IMR-90 (cell line): ENCODE data around the gene KCNQ1. TPM values are rescaled to one million over a fixed set of nuclear protein-coding genes. Genes with fewer than 3 reads are reported as not detected.

Experiments
- ATAC-seq: fragments of 200-7000 bp; cut with Tn5 transposase; 2 replicates; pipeline ENCODE4 v1.9.1; 2020; ENCODE audit warnings: low read depth, mild to moderate bottlenecking, moderate library complexity
- BruUV-seq: library from RNA; stranded (reverse); fragments of 400-500 nt; replicated peaks from 2 replicates; lab custom pipeline; 2021; lab: Mats Ljungman, UMichigan
- CTCF ChIA-PET: fragments of 300-600 bp; formaldehyde crosslinking; extraction: SDS; loops from one replicate; lab custom pipeline; 2021; ENCODE audit warnings: antibody characterized with exemption; lab: Yijun Ruan, JAX
- POLR2A ChIA-PET: fragments of 300-600 bp; sonication (Branson Sonifier 250); formaldehyde crosslinking; loops from one replicate; lab custom pipeline; 2022; ENCODE audit warnings: antibody characterized with exemption; ENCODE audit not compliant: unreplicated experiment; lab: Charles Lee
- DNase-seq: peaks from one replicate; pipeline ENCODE4 v3.0.0; 2013
- H2AFZ ChIP-seq: replicated peaks from 2 replicates; pipeline ENCODE3; 2013; ENCODE audit warnings: low read length, mild to moderate bottlenecking; ENCODE audit not compliant: poor library complexity
- H2AK5ac ChIP-seq: 2 replicates; pipeline ENCODE4 v1.6.1; 2013; ENCODE audit warnings: low read depth, low read length, inconsistent platforms
- H2AK9ac ChIP-seq: replicated peaks from 2 replicates; pipeline ENCODE3; 2013; ENCODE audit warnings: mild to moderate bottlenecking, low read depth, low read length, moderate library complexity; ENCODE audit not compliant: poor library complexity
- H2BK120ac ChIP-seq: 2 replicates; pipeline ENCODE4 v1.6.1; 2013; ENCODE audit warnings: low read depth, low read length, inconsistent platforms
- H2BK15ac ChIP-seq: 3 replicates; pipeline ENCODE4 v1.6.1; 2013; ENCODE audit warnings: low read depth, low read length, inconsistent platforms
- H2BK20ac ChIP-seq: 2 replicates; pipeline ENCODE4 v1.6.1; 2013; ENCODE audit warnings: low read depth, mild to moderate bottlenecking, inconsistent platforms, low read length, moderate library complexity
- H2BK5ac ChIP-seq: 2 replicates; pipeline ENCODE4 v1.6.1; 2013; ENCODE audit warnings: mild to moderate bottlenecking, low read depth, low read length, inconsistent platforms; ENCODE audit not compliant: poor library complexity, severe bottlenecking
- H3K14ac ChIP-seq: replicated peaks from 2 replicates; pipeline ENCODE4 v1.6.1; 2013; ENCODE audit warnings: low read depth, low read length, inconsistent platforms
- H3K18ac ChIP-seq: 2 replicates; pipeline ENCODE4 v1.6.1; 2013; ENCODE audit warnings: low read depth, low read length, control low read depth
- H3K23ac ChIP-seq: 2 replicates; pipeline ENCODE4 v1.6.1; 2013; ENCODE audit warnings: low read depth, low read length, inconsistent platforms
- H3K27ac ChIP-seq: 2 replicates; pipeline ENCODE4 v1.5.1; 2013; ENCODE audit warnings: mild to moderate bottlenecking, control low read depth, low read length; ENCODE audit not compliant: insufficient read depth
- H3K27me3 ChIP-seq: 2 replicates; pipeline ENCODE4 v1.6.1; 2013; ENCODE audit warnings: low read length; ENCODE audit not compliant: control insufficient read depth, insufficient read depth
- H3K36me3 ChIP-seq: 2 replicates; pipeline ENCODE4 v1.6.1; 2013; ENCODE audit warnings: low read length, mixed read lengths; ENCODE audit not compliant: control insufficient read depth, insufficient read depth
- H3K4ac ChIP-seq: 2 replicates; pipeline ENCODE4 v1.6.1; 2013; ENCODE audit warnings: low read depth, low read length, inconsistent platforms
- H3K4me1 ChIP-seq: 2 replicates; pipeline ENCODE4 v1.6.1; 2013; ENCODE audit warnings: low read length, mixed read lengths; ENCODE audit not compliant: control insufficient read depth, insufficient read depth
- H3K4me2 ChIP-seq: 2 replicates; pipeline ENCODE4 v1.6.1; 2013; ENCODE audit warnings: low read depth, mild to moderate bottlenecking, control low read depth, low read length, moderate library complexity
- H3K4me3 ChIP-seq: 2 replicates; pipeline ENCODE4 v1.5.1; 2013; ENCODE audit warnings: low read depth, mild to moderate bottlenecking, control low read depth, low read length, moderate library complexity; ENCODE audit not compliant: insufficient read depth
- H3K56ac ChIP-seq: 2 replicates; pipeline ENCODE4 v1.6.1; 2013; ENCODE audit warnings: low read length, inconsistent platforms; ENCODE audit not compliant: insufficient read depth; ENCODE audit errors: extremely low read depth
- H3K79me1 ChIP-seq, 2 experiments: 2 replicates each; pipeline ENCODE4 v1.6.1; 2013; ENCODE audit warnings: low read length in 2 of 2, inconsistent platforms in 1 of 2, low read depth in 1 of 2
- H3K9ac ChIP-seq: 2 replicates; pipeline ENCODE4 v1.6.1; 2013; ENCODE audit warnings: low read depth, low read length, control low read depth
- H3K9me1 ChIP-seq: 2 replicates; pipeline ENCODE4 v1.6.1; 2013; ENCODE audit warnings: low read length, inconsistent platforms; ENCODE audit not compliant: insufficient read depth
- H3K9me3 ChIP-seq: 2 replicates; pipeline ENCODE4 v1.6.1; 2013; ENCODE audit warnings: low read length; ENCODE audit not compliant: control insufficient read depth, insufficient read depth
- H4K20me1 ChIP-seq: 2 replicates; pipeline ENCODE4 v1.6.1; 2013; ENCODE audit warnings: low read length, inconsistent platforms; ENCODE audit not compliant: insufficient read depth
- H4K5ac ChIP-seq: 2 replicates; pipeline ENCODE4 v1.6.1; 2013; ENCODE audit warnings: mild to moderate bottlenecking, low read depth, low read length, control low read depth
- H4K8ac ChIP-seq, 2 experiments: 2 replicates each; pipeline ENCODE4 v1.6.1; 2013; ENCODE audit warnings: low read depth in 2 of 2, low read length in 2 of 2, control low read depth in 1 of 2, inconsistent platforms in 1 of 2
- H4K91ac ChIP-seq: 2 replicates; pipeline ENCODE4 v1.6.1; 2013; ENCODE audit warnings: low read depth, low read length, inconsistent platforms; ENCODE audit not compliant: insufficient read depth
- BHLHE40 ChIP-seq: fragments of 150-350 bp; IDR thresholded peaks from 2 replicates; pipeline ENCODE4 v1.6.1; 2016; ENCODE audit warnings: mild to moderate bottlenecking, low read depth, low read length
- CEBPB ChIP-seq: IDR thresholded peaks from 2 replicates; pipeline ENCODE4 v1.6.1; 2012; ENCODE audit warnings: low read depth, low read length, improper control_type of control experiment
- FOS ChIP-seq: fragments of 150-350 bp; IDR thresholded peaks from 2 replicates; pipeline ENCODE4 v1.6.1; 2016; ENCODE audit warnings: low read depth, low read length
- MAFK ChIP-seq: IDR thresholded peaks from 2 replicates; pipeline ENCODE4 v1.6.1; 2012; ENCODE audit warnings: low read depth, low read length, improper control_type of control experiment
- MAZ ChIP-seq: IDR thresholded peaks from 2 replicates; pipeline ENCODE4 v1.6.1; 2012; ENCODE audit warnings: low read depth, mild to moderate bottlenecking, low read length, improper control_type of control experiment, moderate library complexity, borderline replicate concordance
- MXI1 ChIP-seq: IDR thresholded peaks from 2 replicates; pipeline ENCODE4 v1.6.1; 2012; ENCODE audit warnings: low read depth, mild to moderate bottlenecking, low read length, moderate library complexity, borderline replicate concordance
- NFE2L2 ChIP-seq: fragments of 150-350 bp; IDR thresholded peaks from 2 replicates; pipeline ENCODE4 v1.6.1; 2016; ENCODE audit warnings: low read depth, mild to moderate bottlenecking, low read length
- POLR2A ChIP-seq: IDR thresholded peaks from 2 replicates; pipeline ENCODE4 v1.6.1; 2012; ENCODE audit warnings: mild to moderate bottlenecking, low read depth, low read length
- RAD21 ChIP-seq: IDR thresholded peaks from 2 replicates; pipeline ENCODE4 v1.6.1; 2012; ENCODE audit warnings: low read length, improper control_type of control experiment
- RCOR1 ChIP-seq: IDR thresholded peaks from 2 replicates; pipeline ENCODE4 v1.6.1; 2012; ENCODE audit warnings: mild to moderate bottlenecking, low read length, improper control_type of control experiment; ENCODE audit not compliant: insufficient replicate concordance
- SMC3 ChIP-seq: fragments of 150-350 bp; IDR thresholded peaks from 2 replicates; pipeline ENCODE4 v1.6.1; 2016; ENCODE audit warnings: low read depth, mild to moderate bottlenecking, antibody characterized with exemption, low read length, moderate library complexity
- WGBS, 2 experiments: methylation state at CpG; one replicate each; pipeline versions ENCODE4 v1.1.5 to v1.1.7; 2013; ENCODE audit warnings: missing lambda C conversion rate in 2 of 2; ENCODE audit not compliant: insufficient read length in 1 of 2; ENCODE audit errors: extremely low coverage in 2 of 2; 5-methylcytosine and 5-hydroxymethylcytosine counted together
- dilution Hi-C: fragments of 300-500 bp; cut with HindIII; formaldehyde crosslinking; loops from one replicate; pipeline ENCODE4 v1.14.3; 2018; ENCODE audit warnings: low sequenced_read_pairs; ENCODE audit not compliant: unreplicated experiment
- in situ Hi-C: fragments of 300-500 bp; cut with MboI; formaldehyde crosslinking; loops from 3 replicates; pipeline ENCODE4 v1.14.3; 2019; ENCODE audit warnings: low sequenced_read_pairs, inconsistent platforms, mixed read lengths
- intact Hi-C: fragments of 100-400 bp; cut with micrococcal nuclease; formaldehyde crosslinking; loops from 2 replicates; pipeline ENCODE4 v1.10.0; 2022
- polyA plus RNA-seq, 3 experiments: library from polyadenylated mRNA; depleted of rRNA; stranded (reverse); fragments of >200 nt; gene quantifications; 2 replicates each; pipeline ENCODE4 v1.2.3, GENCODE V29; 2012; ENCODE audit warnings: low replicate concordance in 1 of 3
- total RNA-seq: library from RNA; depleted of rRNA; stranded (reverse); fragments of >200 nt; gene quantifications from 2 replicates; pipeline ENCODE4 v1.2.3, GENCODE V29; 2012
- TF ChIP-seq, protein P1 (sequence below): fragments of 150-350 bp; IDR thresholded peaks from 2 replicates; pipeline ENCODE4 v1.6.1; 2017; ENCODE audit warnings: mild to moderate bottlenecking, antibody characterized with exemption, low read length, low read depth
- TF ChIP-seq, protein P2 (sequence below): fragments of 150-350 bp; IDR thresholded peaks from 2 replicates; pipeline ENCODE4 v1.6.1; 2016; ENCODE audit warnings: low read depth, mild to moderate bottlenecking, low read length, moderate library complexity, borderline replicate concordance
- TF ChIP-seq, protein P3 (sequence below): conservative IDR thresholded peaks from 2 replicates; pipeline ENCODE4 v1.5.1; 2012; ENCODE audit warnings: mild to moderate bottlenecking, low read depth, low read length, improper control_type of control experiment

KCNQ1 gene
- total and polyA plus RNA-seq, 2 of the 4 experiments (the other 2 are of a cell fraction): 0.07 TPM; not detected in 1

DNA sequence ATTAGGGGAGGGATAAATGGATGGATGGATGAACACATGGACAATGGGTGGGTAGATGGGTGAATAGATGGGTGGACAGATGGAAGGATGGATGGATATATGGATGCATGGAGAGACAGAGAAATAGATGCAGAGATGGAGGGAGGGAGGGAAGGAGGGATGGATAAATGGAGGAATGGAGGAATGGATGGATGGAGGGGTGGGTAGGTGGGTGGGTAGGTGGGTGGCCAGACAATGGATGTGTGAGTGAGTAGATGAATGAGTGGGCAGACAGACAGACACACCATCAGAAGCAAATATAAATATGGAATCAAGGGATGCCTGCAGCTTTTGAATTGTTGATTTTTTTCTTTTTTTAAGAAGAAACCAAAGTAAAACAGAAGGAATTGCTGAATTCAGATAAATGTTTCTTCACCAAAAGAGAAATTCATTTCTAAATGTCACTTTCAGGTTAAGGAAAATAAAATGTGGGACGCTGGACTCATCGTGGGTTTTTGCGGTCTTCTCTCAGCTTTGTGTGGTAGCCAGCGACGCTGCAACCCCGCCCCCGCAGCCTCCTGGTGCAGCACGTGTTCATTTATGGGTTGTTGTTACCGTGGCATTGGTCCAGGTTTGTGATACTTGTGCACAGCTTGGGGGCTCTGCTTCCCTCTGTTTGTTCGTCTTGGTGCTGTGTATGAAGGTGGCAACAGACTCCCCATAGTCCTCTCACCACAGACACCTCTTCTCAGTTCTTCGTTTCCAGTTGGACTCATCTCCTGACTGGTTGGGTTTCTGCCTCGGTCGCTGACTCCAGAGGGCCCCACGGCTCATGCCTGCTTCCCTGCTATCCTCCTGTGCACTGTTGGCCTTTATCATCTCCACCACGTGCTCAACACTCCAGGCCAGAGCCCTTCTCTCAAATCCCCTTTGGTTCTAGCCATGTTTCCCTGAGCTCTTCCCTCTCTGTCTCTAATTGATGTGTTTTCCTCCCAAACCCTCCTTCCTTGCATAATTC, 364.3 kb downstream of the KCNQ1 start:
- no peak overlapping the region for H3K27ac ChIP-seq
- H3K56ac ChIP-seq: no peak overlapping the region
- ChIA-PET CTCF (no interaction called here), POLR2A (no interaction called here)
- peaks cover 15% of the 10 kb centered on the region for H3K4me1 ChIP-seq
- no peak overlapping the region for H2BK15ac ChIP-seq
- no peak overlapping the region for H2BK120ac ChIP-seq
- H2BK20ac ChIP-seq: no peak overlapping the region
- intact Hi-C loops (no loop called here), dilution Hi-C loops (no loop called here), in situ Hi-C loops (no loop called here)
- no peak overlapping the region for H3K4ac ChIP-seq
- H2BK5ac ChIP-seq: no peak overlapping the region
- 62% methylated on average over 4 of the region's 15 CpGs; no CpG with 5 or more reads in 1 of the 2 experiments for WGBS, 2 experiments
- no peak overlapping the region for H3K18ac ChIP-seq
- H3K4me3 ChIP-seq: no peak overlapping the region
- no peak overlapping the region for H3K14ac ChIP-seq
- no TSS peak for BruUV-seq
- no peak overlapping the region for H4K91ac ChIP-seq
- H3K9me1 ChIP-seq: peaks cover 3% of the 10 kb centered on the region; the same call in 1 of the 2 replicates
- no peaks in the 10 kb centered on the region for H4K20me1 ChIP-seq
- H3K36me3 ChIP-seq: no peaks in the 10 kb centered on the region
- no peak overlapping the region for H3K9ac ChIP-seq
- H2AK9ac ChIP-seq: no peak overlapping the region
- ATAC-seq (no peak), DNase-seq (no peak)
- no peak overlapping the region for H4K5ac ChIP-seq
- H2AK5ac ChIP-seq: no peak overlapping the region
- peaks cover 2% of the 10 kb centered on the region; the same call in 1 of the 2 replicates for H3K9me3 ChIP-seq
- no peaks in the 10 kb centered on the region for H3K79me1 ChIP-seq
- peaks cover 25% of the 10 kb centered on the region for H3K27me3 ChIP-seq
- no peak overlapping the region for H4K8ac ChIP-seq
- no peak overlapping the region for H3K23ac ChIP-seq
- no peak overlapping the region for H2AFZ ChIP-seq
- no peak overlapping the region for H3K4me2 ChIP-seq
- no peak for TF ChIP-seq RAD21
- TF ChIP-seq, protein P1, sequence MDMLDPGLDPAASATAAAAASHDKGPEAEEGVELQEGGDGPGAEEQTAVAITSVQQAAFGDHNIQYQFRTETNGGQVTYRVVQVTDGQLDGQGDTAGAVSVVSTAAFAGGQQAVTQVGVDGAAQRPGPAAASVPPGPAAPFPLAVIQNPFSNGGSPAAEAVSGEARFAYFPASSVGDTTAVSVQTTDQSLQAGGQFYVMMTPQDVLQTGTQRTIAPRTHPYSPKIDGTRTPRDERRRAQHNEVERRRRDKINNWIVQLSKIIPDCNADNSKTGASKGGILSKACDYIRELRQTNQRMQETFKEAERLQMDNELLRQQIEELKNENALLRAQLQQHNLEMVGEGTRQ: no peak
- TF ChIP-seq NFE2L2: no peak
- TF ChIP-seq POLR2A: no peak
- TF ChIP-seq, protein P2, sequence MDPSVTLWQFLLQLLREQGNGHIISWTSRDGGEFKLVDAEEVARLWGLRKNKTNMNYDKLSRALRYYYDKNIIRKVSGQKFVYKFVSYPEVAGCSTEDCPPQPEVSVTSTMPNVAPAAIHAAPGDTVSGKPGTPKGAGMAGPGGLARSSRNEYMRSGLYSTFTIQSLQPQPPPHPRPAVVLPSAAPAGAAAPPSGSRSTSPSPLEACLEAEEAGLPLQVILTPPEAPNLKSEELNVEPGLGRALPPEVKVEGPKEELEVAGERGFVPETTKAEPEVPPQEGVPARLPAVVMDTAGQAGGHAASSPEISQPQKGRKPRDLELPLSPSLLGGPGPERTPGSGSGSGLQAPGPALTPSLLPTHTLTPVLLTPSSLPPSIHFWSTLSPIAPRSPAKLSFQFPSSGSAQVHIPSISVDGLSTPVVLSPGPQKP: no peak
- TF ChIP-seq RCOR1: no peak
- TF ChIP-seq MAZ: no peak
- no peak for TF ChIP-seq BHLHE40
- TF ChIP-seq MXI1: no peak
- TF ChIP-seq CEBPB: no peak
- no peak for TF ChIP-seq FOS
- TF ChIP-seq, protein P3, sequence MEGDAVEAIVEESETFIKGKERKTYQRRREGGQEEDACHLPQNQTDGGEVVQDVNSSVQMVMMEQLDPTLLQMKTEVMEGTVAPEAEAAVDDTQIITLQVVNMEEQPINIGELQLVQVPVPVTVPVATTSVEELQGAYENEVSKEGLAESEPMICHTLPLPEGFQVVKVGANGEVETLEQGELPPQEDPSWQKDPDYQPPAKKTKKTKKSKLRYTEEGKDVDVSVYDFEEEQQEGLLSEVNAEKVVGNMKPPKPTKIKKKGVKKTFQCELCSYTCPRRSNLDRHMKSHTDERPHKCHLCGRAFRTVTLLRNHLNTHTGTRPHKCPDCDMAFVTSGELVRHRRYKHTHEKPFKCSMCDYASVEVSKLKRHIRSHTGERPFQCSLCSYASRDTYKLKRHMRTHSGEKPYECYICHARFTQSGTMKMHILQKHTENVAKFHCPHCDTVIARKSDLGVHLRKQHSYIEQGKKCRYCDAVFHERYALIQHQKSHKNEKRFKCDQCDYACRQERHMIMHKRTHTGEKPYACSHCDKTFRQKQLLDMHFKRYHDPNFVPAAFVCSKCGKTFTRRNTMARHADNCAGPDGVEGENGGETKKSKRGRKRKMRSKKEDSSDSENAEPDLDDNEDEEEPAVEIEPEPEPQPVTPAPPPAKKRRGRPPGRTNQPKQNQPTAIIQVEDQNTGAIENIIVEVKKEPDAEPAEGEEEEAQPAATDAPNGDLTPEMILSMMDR: no peak
- no peak for TF ChIP-seq SMC3
- no peak for TF ChIP-seq MAFK
